Activated T-cell treated with anti-CD3 and anti-CD28 coated beads for 48 hours (primary cell): Measurements from ENCODE around the gene PRRG4.
"Not testable (repeated sequence)": the region's sequence is repeated elsewhere in the genome, so short reads cannot be mapped to it uniquely, and the experiment has no call there.

ENCODE experiments used
- DNase-seq: peaks from one replicate; pipeline ENCODE4 v3.0.0-alpha.2; 2020; ENCODE audit warnings: low read depth

PRRG4 gene

DNA sequence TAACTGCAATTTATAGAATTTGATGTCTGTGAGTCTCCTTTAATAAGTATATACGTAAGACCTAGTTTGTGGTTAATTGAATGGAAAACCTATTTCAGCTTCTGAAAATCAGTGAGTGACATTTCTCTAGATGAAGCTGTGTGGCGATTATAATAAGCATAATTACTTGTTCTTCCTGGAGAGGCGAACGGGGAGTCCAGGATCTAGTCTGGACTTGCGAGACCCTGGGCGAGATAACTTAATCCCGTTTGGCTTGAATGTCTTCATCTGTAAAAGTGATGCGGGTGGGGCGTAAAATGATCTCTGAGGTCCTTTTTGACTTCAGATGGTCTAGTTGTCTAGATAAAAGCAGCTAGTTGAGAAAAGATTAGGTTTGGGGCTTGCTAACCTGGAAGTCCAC, 1.1 kb downstream of the PRRG4 start:
- DNase-seq, result no peak

DNA sequence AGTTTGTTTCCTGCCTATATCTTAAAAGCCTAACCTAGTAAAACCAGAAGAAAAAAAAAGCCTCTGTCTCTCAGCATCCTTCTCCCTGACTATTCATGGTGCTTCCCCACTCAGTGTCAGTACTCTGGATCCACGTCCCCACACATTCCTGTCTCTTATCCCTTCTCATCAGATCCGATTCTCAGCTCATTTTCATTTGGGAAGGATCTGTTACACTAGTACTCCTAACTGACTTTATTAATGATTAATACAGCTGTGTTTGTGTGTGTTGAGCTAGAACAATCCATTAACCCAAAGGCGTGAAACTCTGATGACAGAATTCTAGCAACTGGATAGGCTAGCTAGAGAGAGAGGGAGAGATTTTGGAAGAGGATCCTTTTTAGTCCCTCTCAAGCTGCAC, 1.5 kb downstream of the PRRG4 start:
- no peak for DNase-seq

DNA sequence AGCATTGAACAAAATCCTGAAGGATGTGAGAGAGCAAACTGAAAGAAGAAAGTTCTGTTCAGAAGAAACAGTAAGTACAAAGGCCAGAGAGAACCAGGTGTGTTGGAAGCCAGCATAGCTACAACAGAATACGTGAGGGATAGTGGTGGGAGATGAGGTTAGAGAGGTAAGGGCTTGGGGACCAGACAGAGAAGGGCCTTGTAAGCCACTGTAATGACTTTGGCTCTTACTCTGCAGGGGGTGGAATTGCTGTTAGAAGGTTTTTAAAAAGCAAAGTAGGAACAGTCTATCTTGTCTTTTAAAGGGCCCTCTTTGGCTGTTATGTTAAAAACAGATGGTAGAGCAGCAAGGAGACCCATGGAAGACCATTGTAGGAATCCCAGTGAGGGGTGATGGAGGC, 4.2 kb downstream of the PRRG4 start:
- no peak for DNase-seq

DNA sequence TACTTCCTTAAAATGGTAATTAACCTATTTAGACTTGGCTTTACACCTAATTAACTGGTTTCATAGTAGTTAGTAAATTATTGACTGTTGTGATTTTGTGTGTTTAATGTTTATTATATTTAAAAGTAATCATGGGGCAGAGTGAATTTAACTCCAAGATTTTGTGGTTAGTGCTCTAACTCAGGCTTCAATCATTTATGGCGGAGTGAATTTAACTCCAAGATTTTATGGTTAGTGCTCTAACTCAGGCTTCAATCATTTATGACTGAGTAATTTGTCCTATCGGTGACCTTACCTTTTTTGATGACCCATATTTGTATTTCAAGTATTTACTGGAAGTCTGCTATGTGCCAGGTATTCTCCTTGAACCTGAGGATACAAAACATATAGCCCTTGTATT, 7.2 kb downstream of the PRRG4 start:
- no peak for DNase-seq

DNA sequence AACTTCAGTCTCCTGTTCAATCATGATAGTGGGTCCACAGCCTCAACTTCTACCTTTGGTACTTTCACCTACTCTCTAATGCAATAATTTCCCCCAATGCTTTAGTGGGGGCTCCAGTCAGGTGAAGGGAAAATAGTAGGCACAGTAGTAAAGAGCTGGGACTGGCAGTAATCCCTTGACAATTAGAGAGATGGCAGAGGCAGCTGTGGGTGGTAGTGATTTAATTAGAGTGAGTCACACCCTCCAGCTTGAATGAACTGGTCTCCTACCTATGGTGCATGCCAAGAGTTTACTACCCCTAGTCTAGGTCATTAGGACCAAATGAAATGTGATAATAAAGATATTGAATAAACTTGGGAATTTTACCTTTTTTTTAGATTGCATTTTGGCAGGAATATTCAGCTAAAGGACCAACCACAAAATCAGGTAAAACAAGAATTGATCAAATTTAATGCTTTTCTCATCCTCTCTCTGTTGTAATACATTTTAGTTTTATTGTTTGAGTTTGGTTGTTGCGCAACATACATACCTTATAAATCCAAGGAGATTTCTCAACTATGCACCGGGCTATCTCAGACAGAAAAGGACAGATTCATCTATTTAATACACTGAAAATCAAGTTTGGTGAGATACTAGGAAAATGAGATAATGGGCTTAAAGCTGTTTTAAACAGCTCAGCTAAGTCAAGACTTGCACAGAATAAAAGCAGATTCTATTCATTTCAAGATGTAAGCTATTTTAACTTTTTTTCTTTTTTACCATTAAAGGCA, 9.0 kb downstream of the PRRG4 start:
- DNase-seq, result no peak

DNA sequence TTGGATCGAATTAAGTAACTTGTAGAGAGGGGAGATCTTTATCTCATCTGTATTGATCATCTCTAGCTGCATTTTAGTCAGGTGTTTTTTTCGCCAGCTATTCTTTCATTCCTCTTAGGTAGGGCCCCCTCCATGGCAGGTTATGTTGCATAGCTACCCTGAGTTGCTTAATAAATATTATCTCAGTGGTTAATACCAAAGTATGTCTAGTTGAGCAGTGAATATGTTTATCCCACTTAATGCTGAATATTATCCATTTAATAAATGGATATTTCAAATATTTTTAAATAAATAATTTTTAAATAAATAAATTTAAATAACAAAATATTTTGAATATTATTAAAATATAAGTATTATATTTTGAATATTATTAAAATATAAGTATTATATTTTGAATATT, 9.6 kb downstream of the PRRG4 start:
- no peak for DNase-seq

DNA sequence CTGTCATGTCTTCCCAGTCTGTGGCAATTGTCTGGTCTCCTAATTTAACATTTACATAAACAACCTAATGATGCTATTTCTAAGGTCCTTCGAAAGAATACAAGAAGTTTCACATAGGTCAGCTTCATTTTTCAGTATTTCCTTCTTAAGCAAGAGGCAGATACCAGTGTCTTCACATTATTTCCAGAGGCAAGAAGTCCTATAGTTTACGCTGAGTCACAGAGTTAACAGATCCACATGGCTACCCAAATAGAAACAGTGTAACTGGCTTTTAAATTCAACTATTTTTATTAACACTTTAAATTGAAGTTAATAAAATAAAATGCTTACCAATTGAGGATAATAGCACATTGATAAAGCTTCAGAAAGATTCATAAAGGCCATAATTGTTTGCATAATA, 10.9 kb downstream of the PRRG4 start:
- no peak for DNase-seq

DNA sequence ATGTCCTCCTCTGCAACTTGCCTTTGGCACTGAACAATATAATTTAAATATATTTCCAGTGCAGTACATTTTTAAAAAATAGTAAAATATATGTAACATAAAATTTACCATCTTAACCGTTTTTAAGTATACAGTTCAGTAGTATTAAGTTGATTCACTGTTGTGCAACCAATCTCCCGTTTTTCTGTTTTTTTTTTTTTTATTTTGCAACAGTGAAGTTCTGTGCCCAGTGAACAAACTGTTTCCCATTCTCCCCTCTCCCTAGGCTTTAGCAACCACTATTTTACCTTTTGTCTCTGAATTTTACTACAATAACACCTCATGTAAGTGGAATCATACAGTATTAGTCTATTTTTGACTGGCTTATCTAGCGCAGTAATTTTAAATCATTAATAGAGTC, 13.8 kb downstream of the PRRG4 start:
- no peak for DNase-seq

DNA sequence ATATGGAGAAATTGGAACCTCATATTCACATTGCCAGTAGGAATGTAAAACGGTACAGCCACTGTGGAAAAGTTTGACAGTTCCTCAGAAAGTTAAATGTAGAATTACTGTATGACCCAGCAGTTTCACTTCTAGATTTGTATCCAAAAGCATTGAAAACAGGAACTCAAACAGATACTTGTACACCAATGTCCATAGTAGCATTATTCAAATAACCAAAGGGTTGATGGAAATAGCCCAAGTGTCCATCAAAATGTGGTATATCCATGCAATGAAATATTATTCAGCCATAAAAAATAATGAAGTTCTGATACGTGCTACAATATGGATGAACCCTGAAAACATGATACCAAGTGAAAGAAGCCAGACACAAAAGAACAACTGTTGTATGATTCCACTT, 17.8 kb downstream of the PRRG4 start:
- no peak for DNase-seq

DNA sequence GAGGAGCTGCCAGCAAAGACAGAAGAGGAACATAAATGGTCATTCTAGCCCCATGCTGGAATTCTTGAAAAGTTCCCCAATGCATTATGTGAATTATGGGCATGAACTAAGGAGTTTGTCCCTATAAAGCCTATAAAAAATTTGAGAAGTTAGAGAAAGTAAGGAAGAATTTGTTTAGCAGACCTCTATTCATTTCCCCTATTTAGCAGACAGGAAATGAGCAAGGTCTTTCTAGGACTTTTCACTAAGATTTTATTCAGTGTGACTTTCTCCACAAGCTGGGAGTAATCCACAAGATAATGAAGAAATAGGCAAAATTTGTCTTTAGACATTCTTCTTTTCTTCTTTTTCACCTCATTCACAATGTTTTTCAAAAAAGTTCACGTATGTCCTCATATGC, 20.0 kb downstream of the PRRG4 start:
- no peak for DNase-seq

DNA sequence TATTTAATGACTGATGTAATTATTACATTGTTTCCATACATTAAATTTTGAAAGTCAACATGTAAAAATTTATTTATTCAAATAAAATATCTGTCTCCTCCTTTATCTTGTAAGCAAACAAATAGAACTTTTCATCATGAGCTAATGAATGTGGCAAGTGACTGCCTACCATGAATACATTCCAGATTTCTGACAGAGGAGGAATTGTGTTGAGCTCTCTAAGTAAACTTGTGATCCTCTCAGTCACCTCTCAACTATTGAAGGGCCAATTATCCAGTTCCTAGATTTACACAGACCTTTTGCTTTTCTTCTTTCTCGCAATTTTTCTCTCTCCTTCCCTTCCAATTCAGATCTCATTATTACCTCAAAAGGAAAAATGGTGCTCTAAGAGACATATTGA, 21.5 kb downstream of the PRRG4 start:
- no peak for DNase-seq

DNA sequence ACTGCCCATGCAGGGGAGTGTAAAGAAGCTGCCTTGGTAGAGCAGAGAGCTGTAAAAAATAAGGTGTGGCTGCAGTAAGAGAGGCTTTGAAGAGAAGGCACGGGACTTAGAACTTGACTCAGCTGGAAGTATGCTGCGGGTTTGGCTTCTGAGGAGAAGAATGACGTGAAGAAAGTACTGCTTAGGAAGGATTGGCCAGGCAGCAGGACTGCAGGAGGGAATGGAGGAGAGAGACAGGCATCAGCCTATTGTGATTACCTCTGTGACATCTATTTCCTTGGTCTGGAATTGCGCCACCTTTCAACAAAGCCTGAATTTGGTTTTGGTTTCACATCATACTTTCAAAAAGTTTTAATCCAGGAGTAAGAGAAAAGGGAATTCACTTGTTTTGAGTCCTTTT, 22.5 kb downstream of the PRRG4 start:
- no peak for DNase-seq

DNA sequence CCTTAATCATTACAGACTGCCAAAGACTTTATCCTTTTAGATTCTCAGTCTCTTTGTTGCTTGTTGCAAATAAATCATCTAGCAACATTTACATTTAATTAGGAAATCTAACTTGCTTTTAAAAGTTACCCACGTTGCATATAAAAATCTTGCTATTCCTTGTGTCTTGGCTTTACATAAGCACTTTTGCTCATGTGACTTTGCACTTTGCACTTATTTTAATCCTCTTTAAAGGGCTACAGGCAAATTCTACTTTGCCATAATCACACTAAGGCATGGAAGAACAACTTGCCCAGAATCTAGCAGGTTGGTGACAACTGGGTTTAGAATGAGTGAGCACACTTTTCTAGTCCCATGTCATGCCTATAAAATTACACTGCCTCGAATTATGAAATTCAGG, 25.9 kb downstream of the PRRG4 start:
- DNase-seq, result no peak

DNA sequence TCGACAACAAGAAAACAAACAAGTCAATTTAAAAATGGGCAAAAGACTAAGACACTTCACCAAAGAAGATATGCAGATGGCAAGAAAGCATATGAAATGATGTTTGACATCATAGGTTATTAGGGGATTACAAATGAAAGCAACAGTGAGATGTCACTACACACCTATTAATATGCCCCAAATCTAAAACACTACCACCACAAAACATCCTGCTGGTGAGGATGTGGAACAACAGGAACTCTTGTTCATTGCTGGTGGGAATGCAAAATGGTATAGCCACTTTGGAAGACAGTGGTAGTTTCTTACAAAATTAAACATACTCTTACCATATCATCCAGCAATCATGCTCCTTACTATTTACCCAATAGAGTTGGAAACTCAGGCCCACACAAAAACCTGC, 29.0 kb downstream of the PRRG4 start:
- no peak for DNase-seq

DNA sequence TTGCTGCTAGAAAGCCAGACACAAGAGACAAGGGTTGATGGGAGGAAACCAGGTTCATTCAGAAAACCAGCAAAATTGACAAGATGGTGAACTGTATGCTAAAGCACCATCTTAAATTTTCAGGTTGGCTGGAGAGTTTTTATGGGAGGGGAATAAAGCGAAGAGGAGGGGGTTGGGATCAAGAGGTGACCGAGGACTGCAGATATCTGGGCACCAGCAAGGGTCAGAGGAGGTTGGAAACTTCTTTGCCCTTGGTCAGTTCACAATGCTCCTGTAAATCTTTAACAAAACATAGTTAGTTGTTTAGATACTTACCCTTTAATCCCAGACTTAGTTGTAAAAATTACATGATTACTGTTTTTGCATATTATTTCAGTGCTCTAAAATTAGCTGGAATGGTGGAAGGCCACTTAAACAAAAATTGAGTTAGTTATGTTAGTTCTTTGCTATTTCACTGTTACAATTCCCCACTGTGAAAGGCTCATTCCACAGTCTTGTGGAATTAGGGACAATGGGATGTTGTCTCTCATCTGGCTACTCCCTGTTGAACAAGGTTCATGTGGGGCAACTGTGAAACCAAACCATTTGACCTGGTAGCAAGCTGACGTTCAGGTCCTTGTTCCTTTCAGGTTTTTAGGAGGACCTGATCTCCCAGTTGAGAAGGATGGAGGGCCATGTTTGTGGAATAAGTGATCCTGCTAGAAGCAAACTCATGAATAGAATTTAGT, 32.3 kb downstream of the PRRG4 start:
- no peak for DNase-seq

DNA sequence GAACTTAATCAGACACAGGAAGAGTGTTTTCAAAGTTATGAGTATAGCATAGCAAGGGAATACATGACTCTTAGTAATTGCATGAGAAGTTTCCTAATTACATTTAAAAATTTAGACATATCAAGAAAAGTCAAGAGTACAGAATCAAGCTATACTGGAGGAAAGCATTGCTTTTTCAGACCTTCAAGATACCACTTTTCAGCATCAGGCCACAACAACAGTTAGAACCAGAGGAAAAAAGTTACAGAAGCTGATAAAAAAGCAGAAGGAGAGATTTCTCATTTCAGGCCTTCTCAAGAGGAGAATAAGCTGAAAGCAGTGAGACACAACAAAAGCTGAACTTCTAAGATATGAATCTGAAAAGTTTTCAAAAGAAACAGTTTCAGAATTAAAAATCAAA, 34.8 kb downstream of the PRRG4 start:
- no peak for DNase-seq

DNA sequence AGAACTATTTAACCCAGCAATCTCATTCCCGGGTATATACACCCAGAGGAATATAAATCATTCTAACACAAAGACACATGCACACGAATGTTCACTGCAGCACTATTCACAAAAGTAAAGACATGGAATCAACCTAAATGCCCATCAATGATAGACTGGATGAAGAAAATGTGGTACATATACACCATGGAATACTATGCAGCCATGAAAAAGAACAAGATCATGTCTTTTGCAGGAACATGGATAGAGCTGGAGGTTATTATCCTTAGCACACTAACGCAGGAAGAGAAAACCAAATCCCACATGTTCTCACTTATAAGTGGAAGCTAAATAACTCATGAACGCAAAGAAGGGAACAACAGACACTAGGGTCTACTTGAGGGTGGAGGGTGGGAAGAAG, 39.0 kb downstream of the PRRG4 start:
- DNase-seq, result not testable (repeated sequence)

DNA sequence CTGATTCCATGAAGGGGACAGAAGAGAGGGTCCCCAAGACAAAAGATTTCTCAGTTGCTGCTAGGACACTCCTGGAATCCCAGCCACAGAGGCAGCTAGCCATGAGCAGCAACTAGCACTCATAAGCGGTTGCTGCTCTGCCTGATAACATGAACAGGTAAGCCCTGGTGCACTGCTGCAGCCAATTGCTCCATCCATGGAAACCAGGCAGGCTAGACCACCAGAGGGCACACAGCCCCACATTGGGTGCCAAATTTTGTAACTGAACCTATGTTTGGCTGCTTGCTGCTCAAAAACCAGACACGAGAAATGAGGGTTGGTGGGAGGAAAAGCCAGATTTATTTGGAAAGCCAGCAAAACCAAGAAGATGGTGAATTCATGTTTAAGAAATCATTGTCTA, 40.9 kb downstream of the PRRG4 start:
- DNase-seq, result peak; percentile 12

DNA sequence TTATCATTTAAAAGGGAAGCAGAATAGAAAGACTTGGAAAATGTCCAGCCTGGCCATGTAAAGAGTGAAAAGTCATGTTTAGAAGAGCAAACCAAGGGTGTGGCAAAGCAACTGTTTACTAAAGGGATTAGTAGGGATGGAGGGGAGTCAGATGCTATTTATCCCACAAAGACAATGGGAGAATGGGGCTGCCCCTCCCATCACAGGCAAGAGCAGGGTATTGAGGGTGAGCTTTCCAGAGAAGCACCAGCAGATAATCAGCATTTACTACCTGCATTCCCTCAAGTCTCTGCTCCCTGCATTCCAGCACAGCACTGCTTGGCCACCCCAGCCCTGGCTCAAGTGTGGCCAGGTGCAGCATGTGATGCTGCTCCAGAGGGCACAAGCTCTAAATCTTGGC, 44.4 kb downstream of the PRRG4 start:
- DNase-seq, result no peak

DNA sequence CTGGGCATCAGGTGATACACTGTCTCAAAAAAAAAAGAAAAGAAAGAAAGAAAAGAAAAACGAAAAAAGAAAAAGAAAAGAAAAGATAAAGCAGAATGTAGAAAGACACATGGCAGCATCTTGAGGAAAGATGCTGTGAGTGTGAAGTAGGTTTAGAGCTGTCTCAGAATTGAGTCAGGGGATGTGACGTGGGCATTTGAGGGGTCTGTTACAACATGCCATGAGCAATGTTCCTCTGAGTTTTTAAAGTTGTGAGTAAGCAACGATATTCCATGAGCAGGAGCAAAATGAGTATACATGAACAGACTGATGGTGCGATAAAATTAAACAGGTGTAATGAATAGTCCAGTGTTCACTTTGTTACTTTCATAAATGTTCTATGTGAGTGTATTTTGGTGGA, 51.6 kb downstream of the PRRG4 start:
- no peak for DNase-seq

DNA sequence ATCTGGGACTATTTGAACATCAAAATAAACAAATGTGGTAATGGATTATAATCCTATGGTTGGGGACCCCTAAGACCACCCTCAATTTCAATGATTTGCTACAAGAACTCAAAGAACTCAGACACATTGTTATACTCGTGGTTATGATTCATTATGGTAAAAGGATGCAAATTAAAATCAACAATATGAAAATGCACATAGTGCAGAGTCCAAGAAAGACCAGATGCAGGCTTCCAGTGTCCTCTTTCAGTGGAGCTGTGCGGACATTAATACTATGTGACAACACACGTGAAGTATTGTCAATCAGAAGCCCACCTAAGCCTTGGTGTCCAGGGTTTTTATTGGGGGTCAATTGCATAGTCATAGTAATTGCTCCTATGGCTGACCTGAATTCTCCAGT, 53.7 kb downstream of the PRRG4 start:
- DNase-seq, result no peak

DNA sequence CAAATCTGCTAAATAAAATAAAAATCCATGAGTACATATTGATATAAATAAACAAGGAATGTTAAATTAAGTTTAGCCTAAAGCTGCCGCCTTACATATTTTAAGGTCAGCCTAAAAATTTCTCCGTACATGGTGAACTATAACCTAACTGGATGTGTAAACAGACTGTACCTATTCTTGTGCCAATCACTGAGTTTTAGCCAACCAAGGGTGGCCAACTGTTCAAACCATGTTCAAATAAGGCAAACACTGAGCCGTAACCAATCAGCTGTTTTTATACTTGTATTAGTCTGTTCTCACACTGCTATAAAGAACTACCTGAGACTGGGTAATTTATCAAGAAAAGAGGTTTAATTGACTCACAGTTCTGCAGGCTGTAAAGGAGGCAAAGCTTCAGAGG, 54.3 kb downstream of the PRRG4 start:
- no peak for DNase-seq

DNA sequence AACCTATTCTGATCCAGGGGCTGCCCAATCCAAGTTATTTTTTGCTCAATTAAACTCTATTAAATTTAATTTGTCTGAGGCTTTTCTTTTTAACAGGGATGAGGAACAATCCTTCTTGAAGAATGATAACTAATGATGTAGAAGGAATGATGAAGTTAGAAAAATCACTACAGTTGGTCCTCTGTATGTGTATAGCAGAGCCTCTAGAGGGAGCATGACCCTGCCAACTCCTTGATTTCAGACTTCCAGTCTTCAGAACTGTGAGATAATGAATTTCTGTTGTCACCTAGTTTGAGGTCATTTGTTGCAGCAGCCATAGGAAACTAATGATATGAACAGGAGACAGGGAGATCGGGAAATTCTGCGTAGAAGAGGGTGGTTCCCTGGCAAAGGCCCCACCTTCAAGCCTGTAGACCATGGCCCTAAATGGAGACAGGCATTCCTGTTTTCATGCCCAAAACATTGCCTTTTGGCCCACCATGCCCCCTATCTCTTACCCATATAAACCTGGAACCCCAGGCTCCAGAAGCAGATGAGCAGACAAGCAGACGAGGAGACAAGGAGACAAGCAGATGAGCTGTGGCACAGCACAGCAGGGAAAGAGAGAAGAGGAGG, 55.1 kb downstream of the PRRG4 start:
- DNase-seq, result no peak

DNA sequence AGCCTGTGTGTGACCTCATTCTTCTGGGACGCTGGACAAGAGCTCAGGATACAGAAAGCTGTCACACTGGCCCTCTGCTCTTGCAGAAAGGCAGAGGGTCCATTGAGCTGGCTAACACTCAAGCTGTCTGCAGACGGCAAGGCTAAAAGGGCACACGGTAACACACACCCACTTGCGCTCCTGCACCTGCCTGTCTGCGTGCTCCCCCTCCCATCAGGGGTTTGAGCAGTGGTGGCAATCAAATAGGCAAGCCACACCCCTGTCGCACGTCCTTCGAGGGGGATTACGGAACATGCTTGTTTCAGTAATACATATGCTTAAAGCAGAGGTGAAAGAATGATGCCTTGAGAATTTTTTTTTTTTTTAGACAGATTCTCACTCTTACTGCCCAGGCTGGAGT, 55.8 kb downstream of the PRRG4 start:
- no peak for DNase-seq
